Esophagus mucosa (tissue), 1 donor: ENCODE results near the gene ANKRD27. TPM values are rescaled to one million over a fixed set of nuclear protein-coding genes. Genes with fewer than 3 reads are reported as not detected.
"Not testable (repeated sequence)": the region's sequence is repeated elsewhere in the genome, so short reads cannot be mapped to it uniquely, and the experiment has no call there.

ENCODE experiments used
- ATAC-seq: fragments of 200-7000 bp; cut with Tn5 transposase; one replicate; pipeline ENCODE4 v1.9.1; 2020
- total RNA-seq: library from RNA; stranded (reverse); gene quantifications from one replicate; pipeline ENCODE4 v1.2.4, GENCODE V29; 2023
- donor health status: DM: yes; HTN: yes; CAD: no.

The ANKRD27 gene
- total RNA-seq, 1 donor from 2014 or later = 22.3 TPM

DNA sequence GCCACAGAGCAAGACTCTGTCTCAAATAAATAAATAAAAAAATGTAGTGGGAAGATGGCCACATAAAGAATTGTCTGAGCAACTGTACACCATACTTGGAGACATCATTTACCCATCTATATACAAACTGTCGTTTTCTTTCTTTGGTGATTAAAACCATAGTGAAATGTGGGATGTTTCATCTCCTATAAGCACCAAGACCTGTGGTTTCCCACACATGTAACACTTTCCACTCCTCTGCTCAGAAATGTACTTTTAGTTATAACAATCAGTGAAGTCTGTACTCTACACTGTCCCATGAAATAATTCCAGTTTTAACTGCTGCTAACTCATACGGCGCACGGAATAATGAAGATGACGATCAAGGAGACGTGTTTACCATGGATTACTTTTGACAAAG lies 75.7 kb downstream of the ANKRD27 start:
- no peak for ATAC-seq

DNA sequence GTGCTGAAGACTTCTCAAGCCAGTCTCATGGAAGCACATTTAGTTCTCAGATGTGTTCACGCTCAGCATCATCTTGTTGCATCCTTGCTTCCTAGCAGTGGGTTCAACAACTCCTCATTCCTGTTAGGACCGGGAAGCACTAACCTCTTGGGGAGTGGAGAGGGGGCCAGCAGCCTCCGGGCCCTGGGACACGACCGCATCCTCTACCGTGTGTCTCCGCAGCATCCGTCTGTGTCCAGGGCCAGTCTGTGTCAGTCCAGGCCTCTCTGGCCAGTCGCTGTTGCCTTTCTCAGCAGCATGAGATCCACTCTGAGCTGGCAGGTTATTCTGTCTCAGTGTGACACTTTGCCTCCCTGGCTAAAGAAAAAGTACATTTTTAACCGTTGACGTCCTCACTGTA lies 77.0 kb downstream of the ANKRD27 start:
- no peak for ATAC-seq

DNA sequence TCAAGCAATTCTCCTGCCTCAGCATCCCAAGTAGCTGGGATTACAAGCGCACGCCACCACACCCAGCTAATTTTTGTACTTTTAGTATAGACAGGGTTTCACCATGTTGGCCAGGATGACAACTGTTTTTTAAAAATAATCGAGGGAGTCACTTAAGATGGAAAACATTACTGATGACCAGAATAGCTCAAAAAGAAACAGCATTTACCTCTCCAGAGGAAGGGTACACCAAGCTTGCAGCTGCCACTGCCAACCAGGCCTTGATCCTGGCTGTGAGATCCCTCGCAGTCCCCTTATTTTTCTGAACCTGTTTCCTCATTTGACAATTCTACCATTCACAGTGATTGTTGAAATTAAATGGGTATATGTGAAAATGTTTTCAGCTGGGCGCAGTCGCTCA lies 79.5 kb downstream of the ANKRD27 start:
- no peak for ATAC-seq

DNA sequence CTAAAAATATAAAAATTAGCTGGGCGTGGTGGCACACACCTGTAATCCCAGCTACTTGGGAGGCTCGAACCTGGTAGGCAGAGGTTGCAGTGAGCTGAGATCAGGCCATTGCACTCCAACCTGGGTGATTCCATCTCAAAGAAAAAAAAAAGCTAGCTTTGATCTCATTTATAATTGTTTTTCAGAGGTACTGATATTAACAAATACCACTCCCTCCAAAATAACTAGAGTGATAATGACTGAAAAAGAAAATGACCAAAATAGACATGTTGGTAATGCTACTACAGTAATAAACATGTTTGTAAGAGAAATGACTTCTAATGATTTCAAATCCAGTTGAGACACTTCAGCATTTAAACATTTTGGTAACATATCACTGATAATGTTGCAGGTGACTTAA lies 81.0 kb downstream of the ANKRD27 start:
- ATAC-seq = no peak

DNA sequence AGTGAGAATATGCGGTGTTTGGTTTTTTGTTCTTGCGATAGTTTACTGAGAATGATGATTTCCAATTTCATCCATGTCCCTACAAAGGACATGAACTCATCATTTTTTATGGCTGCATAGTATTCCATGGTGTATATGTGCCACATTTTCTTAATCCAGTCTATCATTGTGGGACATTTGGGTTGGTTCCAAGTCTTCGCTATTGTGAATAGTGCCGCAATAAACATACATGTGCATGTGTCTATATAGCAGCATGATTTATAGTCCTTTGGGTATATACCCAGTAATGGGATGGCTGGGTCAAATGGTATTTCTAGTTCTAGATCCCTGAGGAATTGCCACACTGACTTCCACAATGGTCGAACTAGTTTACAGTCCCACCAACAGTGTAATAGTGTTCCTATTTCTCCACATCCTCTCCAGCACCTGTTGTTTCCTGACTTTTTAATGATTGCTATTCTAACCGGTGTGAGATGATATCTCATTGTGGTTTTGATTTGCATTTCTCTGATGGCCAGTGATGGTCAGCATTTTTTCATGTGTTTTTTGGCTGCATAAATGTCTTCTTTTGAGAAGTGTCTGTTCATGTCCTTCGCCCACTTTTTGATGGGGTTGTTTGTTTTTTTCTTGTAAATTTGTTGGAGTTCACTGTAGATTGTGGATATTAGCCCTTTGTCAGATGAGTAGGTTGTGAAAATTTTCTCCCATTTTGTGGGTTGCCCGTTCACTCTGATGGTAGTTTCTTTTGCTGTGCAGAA lies 87.1 kb downstream of the ANKRD27 start:
- not testable (repeated sequence) for ATAC-seq

DNA sequence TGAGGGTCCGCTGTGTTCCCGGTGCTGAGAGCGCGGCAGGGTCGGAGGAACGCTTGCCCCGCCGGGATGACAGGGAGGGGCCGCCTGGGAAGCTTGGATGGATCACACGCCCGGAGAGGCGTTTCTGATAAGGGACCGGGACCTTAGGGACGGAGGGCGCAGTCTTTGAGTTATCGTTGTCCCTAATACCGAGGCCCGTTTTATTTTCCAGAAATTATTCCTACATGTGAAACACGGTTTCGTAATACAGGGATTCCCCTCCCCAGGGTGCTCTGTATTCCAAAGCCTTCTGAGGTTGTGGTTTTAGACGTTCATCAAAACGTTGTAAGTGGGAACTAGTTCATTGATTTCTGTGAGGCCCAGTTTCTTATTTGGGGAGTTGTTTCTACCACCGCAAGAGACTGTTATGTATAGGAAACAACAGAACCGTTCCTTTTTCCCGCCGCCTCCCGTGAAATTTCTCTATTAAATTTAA lies 93.2 kb downstream of the ANKRD27 start:
- peak; percentile 7 for ATAC-seq

DNA sequence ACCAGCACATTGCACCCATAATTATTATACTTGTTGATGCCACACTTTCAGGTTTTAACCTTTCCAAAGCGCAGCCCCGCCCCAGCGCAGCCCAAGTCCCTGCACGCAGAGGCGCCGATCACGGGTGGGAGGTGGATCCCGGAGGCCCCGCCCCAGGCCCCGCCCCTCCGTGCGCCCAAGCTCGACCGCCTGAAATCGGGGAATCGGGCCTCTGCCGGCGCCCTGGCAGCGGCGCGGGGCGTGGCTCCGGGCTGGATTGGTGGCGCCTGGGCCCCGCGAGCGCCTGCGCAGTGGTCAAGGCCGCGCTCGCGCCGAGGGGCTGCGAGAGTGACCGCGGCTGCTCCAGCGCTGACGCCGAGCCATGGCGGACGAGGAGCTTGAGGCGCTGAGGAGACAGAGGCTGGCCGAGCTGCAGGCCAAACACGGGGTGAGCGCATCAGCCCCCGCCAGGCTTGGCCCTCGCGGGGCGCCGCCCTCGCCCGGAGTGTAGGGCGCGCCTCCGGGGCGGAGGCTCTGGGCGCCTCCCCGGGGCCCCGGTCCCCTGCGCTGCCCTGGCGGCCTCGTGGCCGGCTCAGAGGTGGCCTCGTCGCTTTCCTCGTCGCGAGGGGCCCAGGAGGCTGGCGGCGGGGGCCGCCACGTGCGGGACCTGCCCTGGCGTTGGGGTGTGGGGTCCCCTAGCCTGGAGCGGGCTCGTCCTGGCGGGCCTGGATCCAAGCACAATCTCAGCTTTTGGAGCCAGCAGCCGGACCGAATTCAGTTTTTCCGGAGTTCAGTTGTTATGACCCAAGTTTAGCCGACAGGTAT lies 93.9 kb downstream of the ANKRD27 start, which contains the start of gene PDCD5:
PDCD5 (plus strand) TSS at position 290 of the 804 bp plus-strand sequence; CDS start at position 362, 72 bp downstream.
- peak; percentile 99 for ATAC-seq

DNA sequence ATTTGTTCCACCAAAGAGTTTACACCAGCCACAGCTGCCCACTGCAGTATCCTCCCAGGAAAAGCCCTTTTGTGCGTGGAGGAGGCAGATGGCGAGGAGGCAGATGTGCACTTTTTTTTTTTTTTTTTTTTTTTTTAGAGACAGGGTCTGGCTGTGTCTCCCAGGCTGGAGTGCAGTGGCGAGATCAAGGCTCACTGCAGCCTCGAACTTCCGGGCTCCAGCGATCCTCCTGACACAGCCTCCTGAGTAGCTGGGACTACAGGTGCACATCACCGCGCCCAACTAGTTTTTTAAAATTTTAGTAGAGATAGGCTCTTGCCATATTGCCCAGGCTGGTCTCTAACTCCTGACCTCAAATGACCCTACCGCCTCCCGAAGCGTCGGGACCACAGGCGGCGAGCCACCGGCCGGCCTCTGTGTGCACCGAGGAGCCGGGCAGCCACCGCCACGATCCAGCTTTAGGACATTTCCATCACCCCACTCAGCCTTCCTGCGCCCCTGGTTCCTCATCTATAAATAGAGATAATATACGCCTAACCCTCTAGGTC lies 94.6 kb downstream of the ANKRD27 start:
- ATAC-seq = no peak

DNA sequence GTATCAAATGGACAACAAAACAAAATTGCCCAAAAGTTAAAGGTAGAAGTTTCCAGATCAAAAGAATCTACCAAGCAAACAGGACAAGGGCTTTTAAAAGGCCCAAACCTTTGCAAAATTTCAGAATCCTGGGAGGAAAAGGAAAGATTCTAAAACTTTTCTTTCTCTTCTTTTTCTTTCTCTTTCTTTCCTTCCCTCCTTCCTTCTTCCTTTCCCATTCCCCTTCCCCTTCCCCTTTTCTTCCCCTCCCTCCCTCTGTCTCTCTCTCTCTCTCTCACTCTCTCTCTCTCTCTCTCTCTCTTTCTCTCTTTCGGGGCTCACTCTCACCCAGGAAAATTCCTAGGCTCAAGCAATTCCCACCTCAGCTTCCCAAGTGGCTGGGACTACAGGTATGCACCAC lies 98.2 kb downstream of the ANKRD27 start:
- ATAC-seq = no peak

DNA sequence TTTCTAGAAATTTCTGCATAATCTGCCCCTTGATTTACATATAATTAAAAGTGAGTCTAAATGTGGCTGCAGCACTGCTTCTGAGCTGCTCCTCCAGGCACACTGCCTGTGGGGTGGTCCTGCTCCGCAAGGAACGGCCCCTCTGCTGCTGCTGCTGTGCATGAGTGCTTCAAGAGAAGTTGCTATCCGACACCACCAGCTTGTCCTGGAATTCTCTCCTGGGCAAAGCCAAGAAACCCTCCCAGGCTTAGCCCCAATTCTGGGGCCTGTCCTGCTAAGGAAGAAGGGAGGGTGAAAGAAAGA lies 101.5 kb downstream of the ANKRD27 start:
- no peak for ATAC-seq

DNA sequence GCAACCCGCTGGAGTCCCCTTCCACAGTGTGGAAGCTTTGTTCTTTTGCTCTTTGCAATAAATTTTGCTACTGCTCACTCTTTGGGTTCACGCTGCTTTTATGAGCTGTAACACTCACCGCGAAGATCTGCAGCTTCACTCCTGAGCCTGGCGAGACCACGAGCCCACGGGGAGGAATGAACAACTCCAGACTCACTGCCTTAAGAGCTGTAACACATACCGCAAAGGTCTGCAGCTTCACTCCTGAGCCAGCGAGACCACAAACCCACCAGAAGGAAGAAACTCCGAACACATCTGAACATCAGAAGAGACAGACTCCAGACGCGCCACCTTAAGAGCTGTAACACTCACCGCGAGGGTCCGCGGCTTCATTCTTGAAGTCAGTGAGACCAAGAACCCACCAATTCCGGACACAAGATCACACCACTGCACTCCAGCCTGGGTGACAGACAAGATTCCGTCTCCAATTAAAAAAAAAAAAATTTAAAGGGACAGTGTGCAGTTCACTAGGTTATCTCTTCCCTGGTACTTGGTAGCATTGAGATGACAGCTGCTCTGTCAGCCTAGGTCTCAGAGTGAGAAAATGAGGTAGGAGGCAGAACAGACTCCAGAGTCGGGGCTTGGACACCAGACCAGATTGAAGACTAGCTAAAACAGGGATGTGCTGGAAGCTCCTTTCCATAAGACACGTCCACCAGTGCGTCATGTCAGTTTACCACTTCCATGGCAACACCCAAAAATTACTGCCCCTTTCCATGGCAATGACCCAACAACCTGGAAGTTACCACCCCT lies 102.1 kb downstream of the ANKRD27 start:
- not testable (repeated sequence) for ATAC-seq

DNA sequence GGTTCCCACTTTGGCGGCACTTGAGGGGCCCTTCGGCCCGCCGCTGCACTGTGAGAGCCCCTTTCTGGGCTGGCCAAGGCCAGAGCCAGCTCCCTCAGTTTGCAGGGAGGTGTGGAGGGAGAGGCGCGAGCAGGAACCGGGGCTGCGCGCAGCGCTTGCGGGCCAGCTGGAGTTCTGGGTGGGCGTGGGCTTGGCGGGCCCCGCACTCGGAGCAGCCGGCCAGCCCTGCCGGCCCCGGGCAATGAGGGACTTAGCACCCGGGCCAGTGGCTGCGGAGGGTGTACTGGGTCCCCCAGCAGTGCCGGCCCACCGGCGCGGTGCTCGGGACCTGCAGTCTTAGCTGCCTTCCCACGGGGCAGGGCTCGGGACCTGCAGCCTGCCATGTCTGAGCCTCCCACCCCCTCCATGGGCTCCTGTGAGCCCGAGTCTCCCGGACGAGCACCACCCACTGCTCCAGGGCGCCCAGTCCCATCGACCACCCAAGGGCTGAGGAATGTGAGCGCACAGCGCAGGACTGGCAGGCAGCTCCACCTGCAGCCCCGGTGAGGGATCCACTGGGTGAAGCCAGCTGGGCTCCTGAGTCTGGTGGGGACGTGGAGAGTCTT lies 103.4 kb downstream of the ANKRD27 start:
- not testable (repeated sequence) for ATAC-seq

DNA sequence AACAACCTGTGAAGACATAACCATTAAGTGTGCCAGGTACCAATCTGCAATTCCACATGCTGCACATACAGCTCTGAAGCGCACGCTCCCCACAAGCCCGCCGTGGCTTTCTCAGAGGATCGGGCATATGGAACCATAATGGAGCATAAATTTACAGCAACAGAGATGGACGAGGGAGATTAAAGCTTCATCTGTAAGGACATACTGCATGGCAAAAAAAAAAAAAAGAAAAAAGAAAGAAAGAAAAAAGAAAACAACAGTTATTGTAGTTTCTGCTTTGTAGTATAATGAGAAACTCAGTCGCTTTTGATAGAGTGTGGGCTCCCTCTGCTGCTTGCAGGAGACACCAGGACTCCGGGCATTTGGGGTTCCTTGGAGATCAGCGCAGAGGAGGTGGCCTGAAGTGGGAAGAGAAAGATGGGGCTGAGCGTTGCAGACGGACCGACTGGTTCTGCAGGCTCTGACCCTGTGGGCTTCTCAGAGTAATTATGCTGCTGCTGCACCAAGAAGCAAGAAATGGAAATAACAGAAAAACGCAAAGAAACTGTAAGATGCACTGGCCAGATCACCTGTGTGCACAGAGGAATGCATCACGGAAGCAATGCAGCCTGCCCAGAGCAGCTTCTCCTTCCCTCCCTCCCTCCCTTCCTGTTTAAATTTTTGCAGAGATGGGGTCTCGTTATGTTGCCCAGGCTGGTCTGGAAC lies 104.7 kb downstream of the ANKRD27 start:
- ATAC-seq = peak; percentile 76

DNA sequence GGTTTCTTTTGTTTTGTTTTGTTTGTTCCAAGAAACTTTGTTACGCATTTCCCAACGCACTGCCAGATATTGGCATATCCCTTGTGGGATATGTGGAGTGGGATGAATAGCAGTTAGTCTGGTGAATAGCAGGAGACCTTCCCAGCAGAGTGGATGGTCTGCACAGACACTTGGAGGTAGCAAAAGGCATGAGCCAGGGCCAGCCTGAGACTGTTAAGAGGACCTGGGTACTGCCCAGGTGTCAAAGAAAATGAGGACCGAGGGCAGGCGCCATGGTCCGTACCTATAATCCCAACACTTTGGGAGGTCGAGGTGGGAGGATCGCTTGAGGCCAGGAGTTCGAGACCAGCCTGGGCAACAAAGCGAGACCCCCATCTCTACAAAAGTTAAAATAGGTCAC lies 107.5 kb downstream of the ANKRD27 start:
- no peak for ATAC-seq

DNA sequence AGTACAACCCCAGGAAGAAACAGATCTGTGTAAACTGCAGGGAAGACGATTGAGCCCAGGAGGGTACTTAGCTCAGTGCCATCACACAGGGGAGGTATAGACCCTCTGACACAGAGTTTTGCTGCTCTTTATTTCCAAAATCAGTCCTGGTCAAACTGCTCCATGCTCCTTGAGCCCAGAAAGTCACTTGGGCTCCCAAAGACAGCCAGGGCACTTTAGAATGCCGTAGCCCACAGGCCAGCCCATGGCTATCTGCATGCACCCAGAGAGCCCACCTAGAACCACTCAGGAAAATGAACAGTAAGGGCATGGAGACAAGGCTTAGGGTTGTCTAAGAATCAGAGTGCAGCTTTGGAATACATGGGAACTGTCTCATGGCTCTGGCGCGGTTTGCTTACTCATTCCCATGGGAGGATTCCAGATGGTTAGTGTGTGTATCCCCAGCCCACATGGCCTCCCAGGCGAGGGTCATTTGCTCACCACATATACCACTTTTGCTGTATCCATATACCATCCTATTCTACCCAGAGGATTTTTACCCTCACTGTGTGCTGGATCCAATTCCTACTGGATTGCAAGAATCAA lies 108.6 kb downstream of the ANKRD27 start:
- no peak for ATAC-seq

DNA sequence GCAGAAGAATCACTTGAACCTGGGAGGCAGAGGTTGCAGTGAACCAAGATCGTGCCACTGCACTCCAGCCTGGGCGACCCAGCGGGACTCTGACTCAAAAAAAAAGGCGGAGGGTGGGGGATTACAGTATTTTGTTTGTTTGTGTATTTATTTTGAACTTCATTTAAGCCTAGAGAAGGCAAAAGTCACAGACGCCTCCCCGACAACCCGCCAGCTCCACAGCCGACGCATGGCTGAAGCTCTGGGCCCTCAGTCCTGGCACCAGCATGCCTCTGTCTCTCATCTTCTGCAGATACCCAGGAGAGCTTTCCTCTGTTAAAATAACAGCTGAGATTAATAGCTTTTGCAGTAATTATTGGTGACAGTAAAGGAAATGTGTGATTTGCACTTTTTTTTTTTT lies 111.2 kb downstream of the ANKRD27 start:
- ATAC-seq = no peak

DNA sequence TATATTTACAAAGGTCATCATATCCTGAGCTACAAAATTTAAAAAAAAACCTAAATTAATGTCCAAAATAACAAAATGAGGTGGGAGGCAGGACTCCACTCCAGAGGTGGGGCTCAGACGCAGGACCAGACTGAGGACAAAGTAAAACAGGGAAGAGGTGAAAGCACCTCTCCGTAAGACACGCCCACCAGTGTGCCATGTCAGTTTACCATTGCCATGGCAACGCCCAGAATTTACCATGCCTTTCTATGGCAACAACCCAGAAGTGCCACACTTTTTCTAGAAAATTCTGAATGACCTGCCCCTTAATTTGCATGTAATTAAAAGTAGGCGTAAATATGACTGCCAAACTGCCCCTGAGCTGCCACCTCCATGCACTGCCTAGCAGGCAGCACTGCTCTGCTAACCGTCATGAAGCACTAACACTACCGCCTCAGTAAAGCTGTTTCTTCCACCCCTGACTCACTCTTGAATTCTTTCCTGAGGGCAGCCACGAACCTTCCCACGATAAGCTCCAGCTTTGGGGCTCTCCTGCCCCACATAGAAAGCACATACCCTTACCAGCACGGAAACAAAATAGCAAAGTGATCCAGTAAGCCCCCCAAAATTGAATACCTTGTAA lies 116.3 kb downstream of the ANKRD27 start:
- ATAC-seq = no peak

DNA sequence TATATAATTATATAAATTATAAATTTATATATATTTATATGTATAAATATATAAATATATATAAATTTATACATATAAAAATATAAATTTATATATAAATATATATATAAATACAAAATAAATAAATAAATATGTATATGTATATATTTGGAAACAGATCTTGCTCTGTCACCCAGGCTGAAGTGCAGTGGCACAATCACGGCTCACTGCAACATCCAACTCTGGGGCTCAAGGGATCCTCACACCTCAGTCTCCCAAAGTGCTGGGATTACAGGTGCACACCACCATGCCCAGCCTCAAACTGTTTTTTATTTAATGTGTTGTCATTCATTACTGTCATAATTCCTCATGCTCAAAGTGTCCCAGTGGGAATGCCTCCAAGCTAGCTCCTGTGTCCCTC lies 119.2 kb downstream of the ANKRD27 start:
- ATAC-seq = no peak

DNA sequence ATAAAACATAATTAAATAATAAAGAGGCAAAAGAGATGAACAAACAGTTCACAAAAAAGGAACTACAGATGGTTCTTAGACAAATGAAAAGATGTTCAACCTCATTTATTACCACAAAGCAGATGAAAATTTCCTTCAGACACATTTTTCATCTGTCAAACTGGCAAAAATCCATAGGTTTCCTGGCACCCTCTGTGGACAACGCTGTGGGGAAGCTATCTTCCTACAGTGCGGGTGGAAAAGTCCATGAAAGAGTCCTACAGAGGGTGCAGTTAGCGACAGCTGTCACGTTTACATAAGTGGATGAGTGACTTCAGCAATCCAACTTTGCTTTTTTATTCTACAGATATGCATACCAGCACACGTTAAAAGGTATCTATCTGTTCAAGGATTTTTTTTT lies 124.3 kb downstream of the ANKRD27 start:
- no peak for ATAC-seq
